Measurements from ENCODE around the gene ZMYND8.
"Not testable (repeated sequence)": the region's sequence is repeated elsewhere in the genome, so short reads cannot be mapped to it uniquely, and the experiment has no call there.

ZMYND8 gene

GRCh38 chr20:47286681-47287080, 69.8 kb downstream of the ZMYND8 start:
- DNase-seq (ENCODE audit: low read depth in 2 of 2): no peak

- no peak for DNase-seq (ENCODE audit: low read depth in 2 of 2)
These were observed 71.3 kb downstream of the ZMYND8 start for GRCh38 chr20:47285189-47285588.

GRCh38 chr20:47284373-47284772, 72.1 kb downstream of the ZMYND8 start:
- DNase-seq (ENCODE audit: low read depth in 2 of 2): no peak

GRCh38 chr20:47283411-47283810, 73.1 kb downstream of the ZMYND8 start:
- DNase-seq (ENCODE audit: low read depth in 2 of 2): no peak

- DNase-seq (ENCODE audit: low read depth in 2 of 2): no peak
These were observed 73.6 kb downstream of the ZMYND8 start for GRCh38 chr20:47282864-47283263.

DNA sequence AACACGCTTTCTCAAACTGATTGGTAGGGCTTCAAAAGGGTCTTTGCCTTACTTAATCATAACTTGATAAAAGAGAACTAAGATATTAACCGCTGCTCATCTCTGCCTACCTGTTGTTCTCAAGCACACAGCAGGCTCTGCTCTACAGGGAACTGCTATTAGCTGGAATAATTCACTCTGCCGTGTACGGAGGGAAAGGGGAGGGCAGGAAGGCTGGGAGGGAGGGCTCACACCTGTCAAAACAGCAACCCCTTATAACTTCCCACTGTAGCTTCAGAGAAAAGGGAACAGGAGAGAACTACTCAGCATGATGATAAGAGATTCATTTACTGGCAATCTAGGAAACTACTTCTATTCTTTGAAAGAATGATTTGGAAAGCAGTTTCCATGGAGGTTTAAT, 75.1 kb downstream of the ZMYND8 start:
- DNase-seq (ENCODE audit: low read depth in 2 of 2): no peak

DNA sequence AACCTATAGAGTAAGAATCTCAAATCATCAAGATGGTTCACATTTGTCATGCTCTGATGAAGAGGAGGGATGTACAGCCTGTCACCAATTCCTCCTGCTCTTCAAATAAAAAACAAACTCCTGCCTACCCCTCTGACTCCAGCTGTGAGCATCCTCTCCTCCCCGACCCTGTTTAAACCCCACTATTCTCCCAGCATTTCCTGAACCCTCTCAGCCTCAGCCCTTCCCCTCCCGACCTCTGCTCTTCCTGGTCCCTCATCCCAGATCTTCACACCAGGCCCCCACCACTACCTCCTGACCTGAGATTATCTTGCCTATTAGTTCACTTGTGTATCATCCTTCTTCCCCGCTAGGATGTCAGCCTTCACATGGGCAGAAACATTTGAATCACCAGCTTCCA, 75.8 kb downstream of the ZMYND8 start:
- no peak for DNase-seq (ENCODE audit: low read depth in 2 of 2)

DNA sequence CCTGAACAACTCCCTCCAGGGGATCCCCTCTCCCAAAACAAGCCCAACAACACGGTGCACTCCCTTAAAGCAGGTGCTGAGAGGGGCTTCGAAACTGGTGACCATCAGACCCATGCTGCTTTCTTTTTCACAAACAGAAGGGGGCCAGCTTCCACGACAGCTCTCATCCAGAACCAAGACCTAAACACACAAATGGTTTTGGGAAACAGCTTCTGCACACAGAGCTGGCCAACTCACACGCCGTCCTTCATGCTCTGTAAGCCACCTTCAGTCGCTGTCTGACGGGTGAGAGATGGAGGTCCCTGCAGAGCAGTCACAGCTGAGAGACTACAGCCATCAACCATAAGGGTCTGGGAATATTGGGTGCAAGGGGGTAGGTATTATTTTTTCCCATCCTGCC, 76.3 kb downstream of the ZMYND8 start:
- DNase-seq (ENCODE audit: low read depth in 2 of 2): no peak

- DNase-seq (ENCODE audit: low read depth in 2 of 2): no peak
These were observed 77.6 kb downstream of the ZMYND8 start for GRCh38 chr20:47278907-47279348.

DNA sequence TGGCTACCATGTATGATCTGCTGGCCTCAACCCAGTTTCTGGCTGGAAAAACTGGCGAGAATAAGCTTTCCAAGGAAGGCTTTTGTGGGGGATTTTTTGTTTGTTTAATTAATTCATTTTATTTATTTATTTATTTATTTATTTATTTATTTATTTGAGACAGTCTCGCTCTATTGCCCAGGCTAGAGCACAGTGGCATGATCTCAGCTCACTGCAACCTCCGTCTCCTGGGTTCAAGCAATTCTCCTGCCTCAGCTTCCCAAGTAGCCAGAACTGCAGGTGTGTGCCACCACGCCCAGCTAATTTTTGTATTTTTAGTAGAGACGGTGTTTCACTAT, 79.0 kb downstream of the ZMYND8 start:
- not testable (repeated sequence) for DNase-seq (ENCODE audit: low read depth in 2 of 2)

DNA sequence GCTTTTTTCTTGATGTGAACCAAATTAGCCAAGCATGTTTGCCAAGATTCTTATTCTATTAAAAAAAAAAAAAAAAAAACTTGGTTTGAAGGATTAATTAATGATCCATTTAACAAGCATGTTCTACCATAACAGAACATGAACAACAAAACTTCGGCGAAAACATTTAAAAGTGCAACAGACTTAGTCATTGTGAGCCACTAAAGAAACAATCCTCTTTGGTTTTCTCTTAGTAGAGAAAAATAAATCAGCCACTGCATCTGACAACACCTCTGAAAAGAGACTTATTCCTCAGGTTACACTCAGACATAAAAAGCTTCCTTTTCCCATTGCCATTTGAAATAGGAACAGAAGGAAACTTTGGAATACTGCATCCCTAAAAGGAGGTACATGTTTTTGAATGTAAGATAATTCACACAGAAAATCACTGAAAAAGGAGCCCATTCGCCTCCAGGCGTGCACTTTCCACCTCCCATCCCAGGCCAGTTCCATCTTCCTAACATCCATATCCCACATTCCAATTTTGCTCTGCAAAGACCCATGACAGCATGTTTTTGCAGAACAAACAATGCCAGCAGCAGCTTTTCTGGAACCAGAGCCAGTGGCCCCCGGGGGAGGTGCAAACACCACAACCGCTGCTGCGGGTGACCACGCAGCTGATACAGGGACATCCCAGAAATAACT, 79.5 kb downstream of the ZMYND8 start:
- no peak for DNase-seq (ENCODE audit: low read depth in 2 of 2)

DNA sequence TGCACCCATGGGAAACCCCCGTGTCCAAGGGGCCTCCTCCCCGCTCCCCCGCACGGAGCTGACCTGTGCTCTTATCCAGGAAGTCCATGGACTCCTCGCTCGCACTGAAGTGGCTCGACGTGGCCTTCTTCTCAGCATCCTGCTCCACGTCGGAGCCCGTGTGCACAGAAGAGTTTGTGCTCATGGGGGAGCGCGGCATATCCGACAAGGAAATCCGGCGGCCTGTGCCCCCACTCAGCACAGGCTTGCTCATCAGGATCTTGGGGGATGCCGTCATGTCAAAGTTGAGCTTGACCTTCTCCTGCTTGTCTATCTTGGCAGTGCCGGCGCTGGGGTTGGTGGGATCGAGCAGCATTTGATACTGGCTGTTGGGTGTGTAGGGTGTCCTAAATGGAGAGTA, 80.2 kb downstream of the ZMYND8 start:
- no peak for DNase-seq (ENCODE audit: low read depth in 2 of 2)

- no peak for DNase-seq (ENCODE audit: low read depth in 2 of 2)
These were observed 81.0 kb downstream of the ZMYND8 start for GRCh38 chr20:47275548-47275947.

GRCh38 chr20:47274401-47275108, 81.9 kb downstream of the ZMYND8 start:
- DNase-seq (ENCODE audit: low read depth in 2 of 2): peak in 1 of 2 donors; percentile 29

- DNase-seq (ENCODE audit: low read depth in 2 of 2): no peak
These were observed 82.8 kb downstream of the ZMYND8 start for GRCh38 chr20:47273591-47274235.

DNA sequence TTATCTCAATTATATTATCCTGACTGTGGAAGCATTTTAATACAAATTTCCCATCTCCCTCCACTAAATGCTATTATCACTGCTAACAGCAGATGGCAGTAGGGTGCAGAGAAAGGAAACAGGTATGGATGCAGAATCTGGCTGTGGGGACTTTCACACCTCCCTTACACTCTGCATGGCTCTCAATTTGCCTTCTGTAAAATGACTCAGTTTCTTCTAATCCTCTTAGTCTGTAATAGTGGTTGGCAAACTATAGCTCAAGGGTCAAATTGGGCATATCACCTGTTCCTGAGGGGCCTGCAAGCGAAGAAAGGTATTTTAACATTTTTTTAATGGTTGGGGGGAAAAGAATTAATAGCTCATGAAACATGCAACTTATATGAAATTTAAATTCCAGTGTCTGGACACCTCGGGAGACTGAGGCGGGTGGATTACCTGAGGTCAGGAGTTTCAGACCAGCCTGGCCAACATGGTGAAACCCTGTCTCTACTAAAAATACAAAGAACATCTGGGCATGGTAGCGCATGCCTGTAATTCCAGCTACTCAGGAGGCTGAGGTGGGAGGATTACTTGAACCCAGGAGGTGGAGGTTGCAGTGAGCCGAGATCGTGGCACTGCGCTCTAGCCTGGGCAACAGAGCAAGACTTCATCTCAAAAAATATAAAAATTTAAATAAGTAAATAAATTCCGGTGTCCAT, 83.5 kb downstream of the ZMYND8 start:
- DNase-seq (ENCODE audit: low read depth in 2 of 2): peak in 1 of 2 donors; percentile 66

GRCh38 chr20:47271046-47271615, 85.4 kb downstream of the ZMYND8 start:
- no peak for DNase-seq (ENCODE audit: low read depth in 2 of 2)

DNA sequence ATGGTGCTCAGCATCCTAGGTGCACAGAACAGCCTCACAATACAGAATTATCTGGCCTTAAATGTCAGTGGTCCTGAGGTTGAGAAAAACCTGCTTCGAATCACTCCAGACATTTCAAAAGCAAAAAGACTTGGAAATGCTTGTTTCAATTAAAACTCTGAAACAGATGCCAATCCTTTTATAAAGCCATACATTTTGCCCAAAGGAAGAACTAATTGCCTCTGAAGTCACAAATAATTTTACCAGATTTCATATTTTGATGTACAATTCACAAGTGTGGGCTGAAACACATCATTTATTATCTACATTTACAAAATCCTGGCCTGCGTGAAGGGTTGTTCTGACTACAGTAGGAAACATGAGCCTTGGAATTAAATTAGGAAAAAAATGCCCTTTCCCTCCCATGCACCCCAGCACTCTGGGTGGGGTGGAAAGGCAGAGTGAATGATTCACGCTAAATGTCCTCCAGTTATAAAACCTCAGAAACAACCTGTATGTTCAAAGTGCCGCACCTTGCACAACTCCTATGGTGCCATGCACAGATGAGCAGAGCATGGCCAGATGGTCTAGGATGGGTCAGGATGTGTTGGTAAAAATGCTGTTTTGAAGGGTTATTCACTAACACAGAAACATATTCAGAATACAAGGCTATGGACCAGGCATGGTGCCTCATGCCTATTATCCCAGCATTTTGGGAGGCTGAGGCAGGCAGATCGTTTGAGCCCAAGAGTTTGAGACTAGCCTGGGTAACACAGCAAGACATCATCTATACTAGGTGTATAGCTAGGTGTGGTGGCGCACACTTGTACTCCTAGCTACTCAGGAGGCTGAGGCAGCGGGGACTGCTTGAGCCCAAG, 87.0 kb downstream of the ZMYND8 start:
- no peak for DNase-seq (ENCODE audit: low read depth in 2 of 2)

DNA sequence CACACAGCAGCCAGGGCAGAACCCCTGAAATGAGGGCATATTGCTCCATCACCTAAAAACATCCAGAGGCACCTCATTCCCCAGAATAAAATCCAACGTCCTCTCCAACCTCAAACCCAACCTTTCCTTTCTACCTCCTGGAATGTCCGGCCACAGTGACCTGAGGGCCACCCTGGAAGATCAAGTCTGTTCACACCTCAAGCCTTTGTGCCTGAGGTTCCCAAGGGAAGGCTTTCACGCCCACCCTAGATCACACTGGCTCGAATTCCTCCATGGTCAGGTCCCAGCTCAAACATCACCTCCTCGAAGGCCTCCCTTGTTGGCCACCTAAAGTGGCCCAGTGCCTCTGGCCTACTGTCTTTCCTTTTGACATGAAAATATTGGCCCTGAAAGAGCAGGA, 88.9 kb downstream of the ZMYND8 start:
- no peak for DNase-seq (ENCODE audit: low read depth in 2 of 2)

DNA sequence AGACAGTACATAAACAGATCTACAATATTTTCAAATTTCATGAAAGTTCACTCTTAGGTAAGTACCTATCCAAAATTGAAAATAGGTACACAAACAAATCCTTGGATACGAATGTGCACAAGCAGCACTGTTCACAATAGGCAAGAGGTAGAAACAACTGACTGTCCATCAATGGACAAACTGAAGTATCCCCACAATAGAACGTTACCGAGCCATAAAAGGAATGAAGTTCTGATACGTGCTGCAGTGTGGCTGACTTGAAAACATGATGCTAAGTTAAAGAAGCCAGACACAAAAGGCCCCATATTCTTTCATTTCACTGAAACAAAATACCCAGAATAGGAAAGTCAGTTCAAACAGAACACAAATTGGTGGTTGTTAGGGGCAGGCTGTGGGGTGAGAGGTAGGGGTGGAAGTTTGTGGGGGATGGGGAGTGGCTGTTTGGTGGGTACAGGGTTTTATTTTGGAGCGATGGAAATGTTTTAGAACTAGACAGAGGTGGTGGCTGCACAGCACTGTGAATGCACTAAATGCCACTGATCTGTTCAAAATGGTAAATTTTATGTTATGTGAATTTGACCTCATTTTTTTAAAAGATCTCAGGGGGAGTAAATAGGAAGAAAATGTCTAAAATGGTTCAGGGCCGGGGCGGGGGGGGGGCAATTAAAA, 89.5 kb downstream of the ZMYND8 start:
- no peak for DNase-seq (ENCODE audit: low read depth in 2 of 2)

GRCh38 chr20:47265984-47266383, 90.5 kb downstream of the ZMYND8 start:
- no peak for DNase-seq (ENCODE audit: low read depth in 2 of 2)
